GM12892 (cell line): ENCODE results near the gene SMC1A. TPM values are rescaled to one million over a fixed set of nuclear protein-coding genes. Genes with fewer than 3 reads are reported as not detected.
"Not testable (repeated sequence)": the region's sequence is repeated elsewhere in the genome, so short reads cannot be mapped to it uniquely, and the experiment has no call there.

Experiments used
- DNase-seq: peaks from one replicate; pipeline ENCODE4 v3.0.0; 2011; ENCODE audit not compliant: insufficient read length
- FAIRE-seq: peaks from 2 replicates; lab custom pipeline; 2011; peaks lifted over from hg19 to GRCh38; lab: Jason Lieb, UNC
- POLR2A ChIP-seq: IDR thresholded peaks from 2 replicates; pipeline ENCODE4 v1.6.1; 2011; ENCODE audit warnings: low read depth, low read length, control low read depth
- POLR2AphosphoS5 ChIP-seq: IDR thresholded peaks from 2 replicates; pipeline ENCODE4 v1.6.1; 2011; ENCODE audit warnings: low read depth, low read length, control low read depth
- TAF1 ChIP-seq: IDR thresholded peaks from 2 replicates; pipeline ENCODE4 v1.6.1; 2011; ENCODE audit warnings: low read depth, mild to moderate bottlenecking, control low read depth, low read length, borderline replicate concordance
- polyA plus RNA-seq: library from polyadenylated mRNA; unstranded; fragments of >200 nt; gene quantifications from one replicate; pipeline ENCODE4 v1.2.1, GENCODE V29; 2012; ENCODE audit warnings: missing spikeins, inconsistent platforms; ENCODE audit not compliant: missing spikeins

Gene SMC1A
- polyA plus RNA-seq: 60.2 TPM

DNA sequence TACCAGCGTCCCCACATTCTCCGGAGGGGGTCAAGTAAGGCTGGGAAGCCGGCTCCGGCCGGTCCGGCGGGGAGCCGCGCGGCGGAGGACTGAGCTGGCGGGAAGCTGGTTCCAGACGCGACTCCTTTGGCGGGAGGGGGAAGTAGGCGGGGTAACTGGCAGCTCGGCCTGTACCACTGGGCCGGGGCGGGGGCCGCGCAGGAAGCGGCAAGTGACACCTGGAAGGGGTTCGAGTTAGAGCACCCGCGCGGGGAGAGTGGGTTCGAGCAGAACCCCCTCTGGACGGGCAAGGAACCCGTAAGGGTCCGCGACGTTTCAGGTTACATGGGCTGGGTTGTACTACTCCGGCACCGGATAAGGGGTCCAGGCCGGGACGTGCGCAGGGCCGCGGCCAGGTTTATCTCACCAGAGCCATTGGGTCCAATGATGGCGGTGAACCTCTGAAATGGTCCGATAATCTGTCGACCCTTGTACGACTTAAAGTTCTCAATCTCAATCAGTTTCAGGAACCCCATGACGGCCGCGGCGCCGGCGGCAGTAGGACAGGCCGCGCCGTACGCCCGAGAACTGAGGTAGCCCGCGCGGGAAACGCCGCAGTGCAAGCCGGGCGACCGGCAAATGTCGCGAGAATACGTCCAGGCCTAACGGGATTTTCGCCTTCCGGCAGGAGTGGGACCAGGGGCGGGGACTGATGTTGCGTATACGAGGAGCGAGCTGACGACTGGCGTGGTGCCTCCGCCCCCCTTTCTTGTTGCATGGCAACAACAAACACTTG, at the start of gene SMC1A:
Gene SMC1A, minus strand, starts transcription at position 569 of the 775 bp plus-strand sequence. Its CDS starts 54 bp downstream, at position 515.
- FAIRE-seq (peak; percentile 100), DNase-seq (peak; percentile 94)
- TF ChIP-seq TAF1: peak; percentile 92
- peak; percentile 84 for TF ChIP-seq POLR2A
- TF ChIP-seq POLR2AphosphoS5: peak; percentile 94

DNA sequence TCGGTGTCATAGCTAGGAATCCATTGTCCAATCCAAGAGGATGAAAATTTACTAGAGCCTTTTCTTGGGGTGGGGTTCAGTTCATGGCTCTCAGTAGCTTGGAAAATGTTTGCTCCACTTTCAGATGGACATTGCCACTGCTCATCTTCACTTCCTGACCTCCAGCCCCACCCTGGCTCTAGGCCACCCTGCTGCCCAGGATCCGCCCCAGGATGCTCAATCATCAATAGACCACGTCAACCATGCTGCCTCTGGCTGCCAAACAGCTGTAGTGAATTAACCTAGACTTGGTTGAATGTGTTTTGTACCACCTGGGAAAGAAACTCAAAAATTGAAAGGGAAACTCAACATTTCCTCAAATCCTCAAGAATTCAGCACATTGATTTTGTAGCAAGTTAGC, 48.9 kb upstream of the SMC1A start:
- TF ChIP-seq POLR2A (no peak), TAF1 (no peak), POLR2AphosphoS5 (no peak)

DNA sequence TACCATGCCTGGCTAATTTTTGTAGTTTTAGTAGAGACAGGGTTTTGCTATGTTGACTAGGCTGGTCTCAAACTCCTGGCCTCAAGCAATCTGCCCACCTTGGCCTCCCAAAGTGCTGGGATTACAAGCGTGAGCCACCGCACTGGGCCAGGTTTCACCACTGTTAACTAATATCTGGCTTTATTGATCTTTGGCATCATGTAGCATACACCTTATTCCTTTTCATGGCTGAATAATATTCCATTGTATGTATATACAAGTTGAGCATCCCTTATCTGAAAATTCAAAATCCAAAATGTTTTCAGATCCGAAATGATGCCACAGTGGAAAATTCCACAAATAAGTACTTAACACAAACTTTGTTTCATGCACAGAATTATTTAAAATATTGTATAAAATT, 46.2 kb upstream of the SMC1A start:
- FAIRE-seq, DNase-seq: not testable (repeated sequence)

More for the DNA sequence above, 48.9 kb upstream of the SMC1A start:
- DNase-seq (no peak), FAIRE-seq (no peak)

DNA sequence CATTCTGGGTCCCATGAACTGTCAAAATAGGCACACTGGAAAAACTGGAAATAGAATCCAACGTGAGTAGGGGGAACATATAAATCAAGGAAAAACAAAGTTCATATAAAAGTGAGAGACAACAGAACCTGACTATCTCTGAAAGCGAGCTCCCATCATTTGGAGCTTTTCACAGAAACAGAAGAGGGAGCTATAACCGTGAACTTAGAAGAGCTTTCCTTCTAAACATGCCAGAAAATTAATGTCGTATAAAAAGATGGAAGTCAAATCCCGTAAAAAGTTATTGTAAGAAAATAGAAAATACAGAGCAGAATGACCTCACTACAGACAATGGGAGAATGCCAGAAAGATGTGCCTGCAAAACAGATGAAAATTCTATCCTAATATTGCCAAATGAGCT, 35.6 kb upstream of the SMC1A start:
- DNase-seq (no peak), FAIRE-seq (no peak)
- TF ChIP-seq POLR2AphosphoS5: no peak
- no peak for TF ChIP-seq POLR2A
- TF ChIP-seq TAF1: no peak

DNA sequence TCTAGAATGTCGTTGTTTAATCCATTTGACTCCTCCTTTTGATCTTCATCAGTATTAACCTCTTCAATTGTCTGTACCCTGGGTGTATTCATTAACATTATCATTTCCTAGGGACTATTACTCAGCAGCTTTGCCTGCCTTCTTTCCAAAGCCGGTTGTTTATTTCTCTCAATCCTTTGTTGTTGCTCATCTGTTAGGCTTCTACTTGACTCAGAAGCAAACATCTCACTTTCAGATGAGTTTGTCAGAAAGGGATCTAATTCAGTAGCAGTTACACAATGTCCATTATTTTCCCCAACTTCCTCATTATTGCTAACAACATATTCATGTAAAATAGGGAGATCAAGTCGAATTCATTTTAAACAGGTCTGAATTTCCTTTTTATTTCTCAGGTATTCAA, 33.8 kb upstream of the SMC1A start:
- no peak for FAIRE-seq
- DNase-seq: no peak
- TF ChIP-seq TAF1 (no peak), POLR2A (no peak), POLR2AphosphoS5 (no peak)

DNA sequence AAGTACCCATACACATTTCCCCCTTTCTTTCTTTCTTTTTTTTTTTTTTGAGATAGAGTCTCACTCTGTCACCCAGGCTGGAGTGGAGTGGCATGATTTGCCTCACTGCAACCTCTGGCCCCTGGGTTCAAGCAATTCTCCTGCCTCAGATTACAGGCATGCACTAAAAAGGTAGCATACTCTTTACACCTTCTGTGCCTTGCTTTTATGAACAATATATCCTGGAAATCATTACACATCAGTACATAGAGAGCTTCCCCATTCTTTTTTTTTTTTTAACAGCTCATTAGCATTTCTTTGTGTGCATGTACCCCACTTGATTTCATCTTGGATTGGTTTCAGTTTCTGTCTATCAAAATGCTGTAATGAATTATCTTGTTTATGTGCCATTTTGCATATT, 30.4 kb upstream of the SMC1A start:
- FAIRE-seq (no peak), DNase-seq (no peak)
- TF ChIP-seq POLR2A (no peak), TAF1 (no peak), POLR2AphosphoS5 (no peak)

DNA sequence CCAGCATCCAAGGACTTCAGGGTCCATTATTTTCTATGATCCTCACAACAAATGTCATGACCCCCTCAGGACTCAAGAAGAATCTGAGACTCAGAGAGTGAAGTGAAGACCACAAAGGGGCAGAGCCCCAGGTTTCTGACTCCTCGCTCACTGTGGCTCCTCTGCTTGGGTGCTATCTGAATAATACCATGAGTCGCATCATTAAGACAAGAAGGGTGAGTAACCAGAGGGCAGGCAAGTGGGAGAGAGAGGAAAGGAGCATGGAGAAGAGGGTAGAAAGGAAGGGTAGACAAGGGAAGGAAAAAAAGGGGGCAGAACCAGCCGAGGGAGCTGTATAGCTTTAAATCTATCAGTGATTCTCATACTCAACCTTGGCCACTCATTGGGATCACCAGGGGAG, 27.2 kb upstream of the SMC1A start:
- FAIRE-seq (no peak), DNase-seq (no peak)
- TF ChIP-seq POLR2AphosphoS5 (no peak), TAF1 (no peak), POLR2A (no peak)

DNA sequence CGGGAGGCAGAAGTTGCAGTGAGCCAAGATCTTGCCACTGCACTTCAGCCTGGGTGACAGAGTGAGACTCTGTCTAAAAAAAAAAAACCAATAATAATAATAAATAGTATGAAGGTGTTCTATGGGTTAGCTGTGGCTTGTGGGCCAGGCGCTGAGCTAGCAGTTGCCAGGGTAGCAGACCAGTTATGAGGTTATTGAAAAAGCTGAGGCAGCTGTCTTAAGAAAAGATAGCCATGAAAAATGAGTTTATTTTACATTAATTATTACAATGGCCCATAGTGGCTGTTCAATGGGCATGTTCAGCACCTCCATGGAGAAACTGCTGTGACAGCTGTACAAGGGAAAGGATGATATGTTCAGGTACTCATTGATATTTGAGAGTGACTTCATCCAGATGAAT, 25.0 kb upstream of the SMC1A start:
- no peak for FAIRE-seq

DNA sequence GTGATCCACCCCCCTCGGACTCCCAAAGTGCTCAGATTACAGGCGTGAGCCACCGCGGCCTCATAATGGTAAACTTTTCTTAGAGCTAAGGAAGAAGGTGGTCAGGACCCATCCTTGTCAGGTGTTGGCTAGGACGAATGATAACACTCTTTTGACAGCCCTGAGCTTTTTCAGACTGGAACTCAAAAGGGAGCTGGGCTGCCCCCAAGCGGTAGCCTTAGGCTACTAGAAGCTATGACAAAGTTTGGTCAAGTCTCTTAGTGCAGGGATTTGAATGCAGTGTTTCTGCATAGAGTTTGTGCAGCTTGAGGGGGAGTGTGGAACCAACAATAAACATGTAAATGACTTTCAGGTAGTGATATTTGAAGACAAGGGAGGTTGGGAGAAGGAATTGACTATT, 23.5 kb upstream of the SMC1A start:
- FAIRE-seq: peak; percentile 93
- no peak for TF ChIP-seq POLR2AphosphoS5
- TF ChIP-seq POLR2A: no peak
- no peak for TF ChIP-seq TAF1
- peak; percentile 31 for DNase-seq

More for the DNA sequence above, 25.0 kb upstream of the SMC1A start:
- DNase-seq: no peak
- TF ChIP-seq POLR2AphosphoS5 (no peak), POLR2A (no peak), TAF1 (no peak)

DNA sequence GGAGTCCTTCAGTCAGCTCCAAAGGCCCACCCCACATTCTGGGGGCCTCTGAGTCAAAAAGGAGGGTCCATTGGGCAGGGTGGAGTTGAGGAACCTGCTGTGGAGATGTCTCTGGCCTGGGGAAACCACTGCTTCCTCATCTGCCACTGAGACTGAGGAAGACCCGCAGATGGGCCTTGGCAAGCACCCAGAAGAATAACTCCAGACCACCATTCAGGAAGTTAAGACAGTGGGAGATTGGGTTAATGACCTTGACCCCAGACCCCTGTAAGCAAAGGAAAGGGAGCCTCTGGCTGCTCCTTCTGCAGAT, 19.8 kb upstream of the SMC1A start:
- no peak for TF ChIP-seq POLR2AphosphoS5
- no peak for TF ChIP-seq TAF1
- TF ChIP-seq POLR2A: no peak
- DNase-seq: no peak
- no peak for FAIRE-seq

DNA sequence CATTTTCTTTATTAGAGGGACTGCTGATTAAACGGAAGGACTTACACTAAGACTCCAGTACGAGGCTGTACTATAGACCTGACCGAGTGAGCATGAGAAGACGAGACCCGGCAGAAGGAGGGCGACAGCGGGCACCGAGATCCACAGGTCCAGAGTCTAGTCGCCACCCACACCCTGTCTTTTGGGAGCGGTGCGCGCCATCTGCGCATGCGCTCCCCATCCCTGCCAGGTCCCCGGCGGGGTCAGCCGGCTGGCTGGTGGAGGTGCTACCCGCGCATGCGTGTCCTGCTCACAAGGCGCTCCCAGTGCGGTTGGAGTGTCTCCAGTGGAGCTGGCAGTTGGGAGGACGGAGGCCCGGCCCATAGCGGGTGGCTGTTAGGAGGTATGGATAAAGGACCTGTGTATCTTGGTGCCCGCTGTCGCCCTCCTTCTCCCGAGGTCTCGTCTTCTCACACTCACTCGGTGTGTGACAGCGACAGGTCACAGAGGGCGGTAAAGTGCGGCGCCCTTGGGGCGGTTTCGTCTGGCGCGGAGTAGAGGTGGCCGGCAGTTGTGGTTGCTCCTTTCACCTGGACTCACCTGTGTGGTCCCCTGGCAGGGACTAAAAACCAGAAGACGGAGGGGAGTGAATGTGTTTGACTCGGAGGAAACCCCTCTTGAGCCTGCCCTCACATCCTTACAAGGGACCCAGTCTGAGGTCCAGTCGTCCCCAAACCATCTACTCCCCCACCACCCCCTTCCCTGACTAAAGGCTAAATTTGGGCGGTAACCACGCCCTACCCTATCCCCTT, 19.3 kb upstream of the SMC1A start:
- no peak for TF ChIP-seq TAF1
- no peak for TF ChIP-seq POLR2A
- no peak for TF ChIP-seq POLR2AphosphoS5
- FAIRE-seq (peak; percentile 97), DNase-seq (peak; percentile 86)
